Testis (tissue), 3 donors: ENCODE measurements around the gene DNAAF1. TPM values are rescaled to one million over a fixed set of nuclear protein-coding genes. Genes with fewer than 3 reads are reported as not detected.

ENCODE experiments used
- DNase-seq: peaks from one replicate; pipeline ENCODE4 v3.0.0-alpha.2; 2019
- H3K27ac ChIP-seq, 2 donors: fragments of 200-600 bp; sonication (generic); one replicate each; pipeline ENCODE4 v1.5.1; 2019
- H3K27me3 ChIP-seq: fragments of 200-600 bp; sonication (generic); one replicate; pipeline ENCODE4 v1.5.1; 2019
- H3K36me3 ChIP-seq: fragments of 200-600 bp; sonication (generic); one replicate; pipeline ENCODE4 v1.5.1; 2017; ENCODE audit warnings: low read depth; ENCODE audit errors: missing control alignments
- H3K4me1 ChIP-seq: fragments of 200-600 bp; sonication (generic); one replicate; pipeline ENCODE4 v1.5.1; 2019
- H3K4me3 ChIP-seq, 2 donors: fragments of 200-600 bp; sonication (generic); one replicate each; pipeline ENCODE4 v1.5.1; 2017 to 2019
- H3K9me3 ChIP-seq: fragments of 200-600 bp; sonication (generic); one replicate; pipeline ENCODE4 v1.5.1; 2017
- CTCF ChIP-seq, 3 experiments: fragments of 450-650 bp in 2 of 3; fragments of 200-600 bp in 1 of 3; sonication (generic) in 1 of 3; IDR thresholded peaks; one replicate each; pipeline ENCODE4 v1.5.1; 2016 to 2019; ENCODE audit warnings: antibody characterized with exemption in 3 of 3, mild to moderate bottlenecking in 2 of 3, moderate library complexity in 1 of 3
- POLR2A ChIP-seq: fragments of 450-650 bp; IDR thresholded peaks from one replicate; pipeline ENCODE4 v1.6.1; 2017; ENCODE audit warnings: antibody characterized with exemption, mild to moderate bottlenecking, moderate library complexity
- WGBS, 2 donors: methylation state at CpG; one replicate each; pipeline ENCODE4 v1.1.5; 2018; 5-methylcytosine and 5-hydroxymethylcytosine counted together
- intact Hi-C: fragments of 100-400 bp; cut with DNase I; formaldehyde crosslinking; loops from one replicate; pipeline ENCODE4 v1.15.1; 2023; ENCODE audit warnings: low total_unique reads
- polyA plus RNA-seq: library from polyadenylated mRNA; stranded (reverse); fragments of 350-450 nt; fragmentation: Illumina TruSeq; extraction: RNeasy Lipid Tissue Mini Kit (QIAGEN cat#74804); gene quantifications from one replicate; pipeline ENCODE4 v1.2.3, GENCODE V29; 2014; ENCODE audit warnings: low read depth, low replicate concordance; ENCODE audit not compliant: insufficient read depth
- total RNA-seq, 2 donors: library from RNA; depleted of rRNA; stranded (reverse); fragments of >200 nt; gene quantifications; one replicate each; pipeline ENCODE4 v1.2.3, GENCODE V29; 2016

DNAAF1 gene
- total and polyA plus RNA-seq, 3 donors from 2014 or later = 50.9 to 161 (median 89.4) TPM

GRCh38 chr16:84161801-84162200 is 16.7 kb downstream of the DNAAF1 start:
- WGBS, 2 donors = 77 to 84% methylated on average over 3 of the region's 3 CpGs
- intact Hi-C loops = no loop called here
- no peak for TF ChIP-seq POLR2A
- no peak for TF ChIP-seq CTCF (IDR thresholded peaks at IDR 0.05)

GRCh38 chr16:84165746-84166145 is 20.6 kb downstream of the DNAAF1 start:
- Histone ChIP-seq H3K4me3 (no peak overlapping the region), H3K27me3 (no peaks in the 10 kb centered on the region), H3K36me3 (no peaks in the 10 kb centered on the region), H3K27ac (no peak overlapping the region), H3K4me1 (no peaks in the 10 kb centered on the region), H3K9me3 (no peaks in the 10 kb centered on the region)
- TF ChIP-seq CTCF (IDR thresholded peaks at IDR 0.05) = no peak
- no peak for DNase-seq
- intact Hi-C loops = no loop called here
- 84 to 94% methylated on average over 7 of the region's 7 CpGs for WGBS, 2 donors

More at GRCh38 chr16:84161801-84162200, 16.7 kb downstream of the DNAAF1 start:
- DNase-seq = no peak
- no peak overlapping the region for H3K4me3 ChIP-seq
- H3K4me1 ChIP-seq = no peaks in the 10 kb centered on the region
- no peak overlapping the region for H3K27ac ChIP-seq
- no peaks in the 10 kb centered on the region for H3K36me3 ChIP-seq
- H3K9me3 ChIP-seq = no peaks in the 10 kb centered on the region
- no peaks in the 10 kb centered on the region for H3K27me3 ChIP-seq

GRCh38 chr16:84166796-84167695 is 21.9 kb downstream of the DNAAF1 start:
- 89 to 91% methylated on average over 13 of the region's 13 CpGs for WGBS, 2 donors
- DNase-seq = no peak
- Histone ChIP-seq H3K27me3 (no peaks in the 10 kb centered on the region), H3K36me3 (no peaks in the 10 kb centered on the region), H3K4me3 (no peak overlapping the region), H3K9me3 (no peaks in the 10 kb centered on the region), H3K27ac (no peak overlapping the region), H3K4me1 (no peaks in the 10 kb centered on the region)
- intact Hi-C loops = no loop called here
- no peak for TF ChIP-seq CTCF (IDR thresholded peaks at IDR 0.05)
- TF ChIP-seq POLR2A = no peak

GRCh38 chr16:84169765-84170310 is 24.7 kb downstream of the DNAAF1 start:
- TF ChIP-seq CTCF (IDR thresholded peaks at IDR 0.05) = no peak
- TF ChIP-seq POLR2A = no peak
- intact Hi-C loops = no loop called here
- H3K36me3 ChIP-seq = no peaks in the 10 kb centered on the region
- no peaks in the 10 kb centered on the region for H3K9me3 ChIP-seq
- no peak for DNase-seq
- no peak overlapping the region for H3K27ac ChIP-seq
- H3K4me1 ChIP-seq = no peaks in the 10 kb centered on the region
- H3K4me3 ChIP-seq = no peak overlapping the region
- WGBS, 2 donors = 80 to 83% methylated on average over 9 to 11 of the region's 11 CpGs
- H3K27me3 ChIP-seq = no peaks in the 10 kb centered on the region
